ENCODE data around the gene CD79A. TPM values are rescaled to one million over a fixed set of nuclear protein-coding genes. Genes with fewer than 3 reads are reported as not detected.
A peak's percentile ranks its signal among the peaks of the same experiment; 100 is the strongest.

The CD79A gene
- total RNA-seq, 1 experiment from 2014 or later = not detected

DNA sequence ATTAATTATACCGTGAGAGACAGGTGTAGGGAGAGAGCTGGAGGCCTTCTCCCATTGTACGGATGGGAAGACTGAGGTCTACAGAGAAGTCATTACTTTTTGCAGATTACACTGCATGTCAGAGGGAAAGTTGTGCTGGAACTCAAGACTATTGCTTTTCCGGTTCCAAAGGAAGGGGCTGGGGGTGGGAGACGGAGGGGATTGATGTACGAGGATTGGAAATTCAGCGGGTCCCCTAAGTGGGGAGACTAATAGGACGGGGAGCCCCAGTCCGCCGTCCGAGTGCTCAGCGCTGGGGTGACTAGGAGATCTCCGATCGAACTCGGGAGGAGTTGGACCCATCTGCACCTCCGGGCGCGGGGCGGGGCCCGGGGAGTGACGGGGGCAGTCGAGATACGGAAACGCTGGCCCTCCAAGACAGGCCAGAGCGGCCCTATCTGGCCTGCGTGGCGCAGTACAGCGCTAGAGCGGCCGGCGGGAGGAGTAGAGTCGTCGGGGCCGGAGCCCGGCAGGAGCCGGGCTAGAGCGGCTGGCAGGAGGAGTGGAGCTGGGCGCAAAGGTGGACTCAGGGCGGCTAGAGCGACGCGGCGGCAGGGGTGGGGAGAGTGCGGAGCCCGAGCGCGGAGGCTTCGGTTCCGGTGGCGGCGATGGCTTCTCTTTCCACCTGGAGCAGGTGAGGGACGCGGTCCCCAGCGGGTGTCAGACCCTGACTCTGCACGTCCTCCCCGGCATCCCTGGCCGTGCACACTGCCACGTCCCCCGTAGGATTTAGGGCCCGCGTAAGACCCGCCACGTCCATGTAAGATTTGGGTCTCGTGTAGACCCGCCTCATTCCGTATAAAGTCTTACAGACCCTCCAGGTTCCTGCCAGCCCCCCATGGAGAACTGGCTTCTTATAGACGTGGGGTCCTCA is 7.0 kb downstream of the CD79A start:
- peak; percentile 90 for DNase-seq (ENCODE audit: low spot score)

DNA sequence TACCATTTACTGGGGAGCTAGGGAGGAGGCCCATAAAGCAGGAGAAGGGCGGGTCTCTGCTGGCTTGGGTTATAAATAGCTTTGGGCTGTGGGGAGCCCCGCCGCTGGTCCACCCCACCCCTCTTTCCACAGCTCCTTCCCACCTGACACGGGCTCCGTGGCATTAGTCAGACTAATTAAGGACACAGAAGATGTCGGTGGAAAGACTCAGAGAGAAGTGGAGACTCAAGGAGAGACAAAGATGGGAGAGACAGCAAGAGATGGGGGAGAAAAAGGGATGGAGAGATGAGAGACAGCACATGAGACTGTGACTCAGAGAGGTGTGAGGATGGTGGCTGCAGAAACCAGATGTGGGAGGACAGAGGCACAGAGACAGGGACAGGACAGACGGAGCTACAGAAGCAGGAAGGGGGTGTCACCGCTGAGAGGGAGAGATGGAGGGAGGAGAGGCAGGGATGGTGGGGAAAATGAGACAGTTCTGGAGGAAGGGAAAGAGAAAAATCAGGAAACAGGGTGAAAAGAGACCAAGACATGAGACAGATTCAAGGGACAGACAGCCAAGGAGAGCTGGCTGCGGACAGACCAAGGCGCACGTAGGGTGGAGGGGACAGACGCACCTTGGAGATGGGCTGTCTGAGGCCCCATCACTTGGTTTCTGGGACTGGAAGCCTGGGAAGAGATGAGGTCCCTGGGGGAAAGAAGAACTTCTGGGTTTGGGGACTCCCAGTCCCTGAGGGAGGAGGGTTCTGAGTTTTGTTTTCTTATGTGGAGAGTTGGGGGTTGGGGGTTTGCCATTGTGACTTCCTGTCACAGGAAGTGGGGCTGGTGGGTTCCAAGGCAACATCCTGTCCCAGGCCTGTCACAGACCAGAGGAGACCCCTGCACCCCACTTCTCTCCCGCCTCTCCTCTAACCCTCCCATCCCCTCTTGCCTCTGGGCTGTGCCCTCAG is 10.0 kb downstream of the CD79A start:
- peak; percentile 61 for DNase-seq (ENCODE audit: low spot score)

DNA sequence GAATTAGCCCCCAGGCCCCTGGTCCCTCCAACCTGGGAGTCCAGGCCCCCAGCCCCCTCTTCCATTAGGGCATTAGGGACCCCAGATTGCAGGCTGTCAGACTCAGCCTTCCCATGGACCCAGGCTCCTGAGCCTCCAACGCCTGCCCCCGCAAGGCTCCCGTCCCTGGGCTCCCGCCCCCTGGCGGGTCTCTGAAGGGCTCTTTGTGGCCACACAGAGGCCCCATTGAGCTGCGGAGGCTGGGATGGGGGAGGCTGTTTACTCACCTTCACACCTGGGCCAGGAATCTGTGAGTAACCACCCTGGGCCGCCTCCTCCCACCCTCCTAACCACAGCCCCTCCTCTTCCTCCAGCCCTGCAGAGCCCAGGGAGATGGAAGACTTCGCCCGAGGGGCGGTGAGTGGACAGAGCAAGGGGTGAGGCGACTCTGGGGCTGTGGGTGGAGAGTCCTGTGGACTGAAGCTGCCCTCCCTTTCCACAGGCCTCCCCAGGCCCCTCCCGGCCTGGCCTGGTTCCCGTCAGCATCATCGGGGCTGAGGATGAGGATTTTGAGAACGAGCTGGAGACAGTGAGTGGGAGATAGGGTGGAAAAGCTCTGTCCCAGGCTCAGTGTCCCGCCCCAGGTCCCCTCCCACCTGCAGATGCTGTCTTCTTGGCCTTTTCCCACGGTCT is 10.8 kb downstream of the CD79A start:
- DNase-seq (ENCODE audit: low spot score) = peak; percentile 95

DNA sequence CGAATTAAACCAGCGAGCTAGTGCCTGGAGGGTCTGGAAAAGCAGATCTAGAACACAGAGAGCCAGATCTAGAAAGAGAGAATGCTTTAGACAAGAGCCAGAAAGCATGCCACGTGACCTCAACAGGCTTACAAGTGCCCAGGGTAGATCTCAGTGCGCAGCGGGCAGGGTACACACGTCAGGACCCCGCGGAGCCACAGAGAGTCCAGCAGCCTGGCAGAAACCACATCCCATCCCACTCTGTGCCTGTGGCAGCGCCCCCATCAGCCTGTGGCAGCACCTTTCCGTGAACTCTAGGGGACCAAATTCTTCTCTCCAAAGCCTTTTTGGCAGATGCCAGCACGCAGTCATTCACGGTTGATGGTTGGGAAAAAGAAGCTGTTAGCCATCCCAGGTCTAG is 11.8 kb downstream of the CD79A start:
- DNase-seq (ENCODE audit: low spot score) = no peak

DNA sequence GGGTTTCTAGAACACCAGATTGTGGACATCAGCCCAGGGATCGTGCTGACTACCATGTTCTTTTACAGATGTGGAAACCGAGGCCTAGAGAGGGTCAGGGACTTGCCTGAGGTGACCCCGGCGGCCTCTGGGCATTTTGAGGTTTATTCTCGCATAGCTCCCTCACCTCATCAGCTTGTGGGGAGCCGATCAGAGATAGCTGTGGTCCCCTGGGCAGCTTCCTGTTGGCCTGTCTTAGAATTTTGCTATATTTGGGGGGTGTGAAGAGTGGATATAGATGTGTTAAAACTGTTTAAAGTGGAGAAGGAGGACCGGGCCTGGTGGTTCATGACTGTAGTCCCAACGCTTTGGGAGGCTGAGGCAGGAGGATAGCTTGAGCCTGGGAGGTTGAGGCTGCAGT is 12.8 kb downstream of the CD79A start:
- no peak for DNase-seq (ENCODE audit: low spot score)

DNA sequence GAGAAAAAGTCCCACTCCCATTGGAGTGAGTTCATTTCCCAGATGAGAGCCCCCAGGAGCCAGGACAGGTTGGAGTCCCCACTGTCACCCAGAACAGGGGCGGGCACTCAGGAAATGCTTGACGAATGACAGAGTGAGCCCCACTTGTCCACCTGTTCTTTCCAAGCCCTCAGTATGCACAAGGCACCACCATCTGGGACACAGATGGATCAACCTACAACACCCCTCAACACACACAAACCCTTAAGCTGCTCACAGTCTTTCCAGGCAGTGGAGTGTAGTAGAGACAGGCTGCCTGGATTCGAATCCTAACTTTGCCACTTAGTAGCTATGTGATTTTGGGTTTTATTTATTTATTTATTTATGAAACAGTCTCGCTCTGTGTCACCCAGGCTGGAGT is 13.9 kb downstream of the CD79A start:
- DNase-seq (ENCODE audit: low spot score) = no peak

DNA sequence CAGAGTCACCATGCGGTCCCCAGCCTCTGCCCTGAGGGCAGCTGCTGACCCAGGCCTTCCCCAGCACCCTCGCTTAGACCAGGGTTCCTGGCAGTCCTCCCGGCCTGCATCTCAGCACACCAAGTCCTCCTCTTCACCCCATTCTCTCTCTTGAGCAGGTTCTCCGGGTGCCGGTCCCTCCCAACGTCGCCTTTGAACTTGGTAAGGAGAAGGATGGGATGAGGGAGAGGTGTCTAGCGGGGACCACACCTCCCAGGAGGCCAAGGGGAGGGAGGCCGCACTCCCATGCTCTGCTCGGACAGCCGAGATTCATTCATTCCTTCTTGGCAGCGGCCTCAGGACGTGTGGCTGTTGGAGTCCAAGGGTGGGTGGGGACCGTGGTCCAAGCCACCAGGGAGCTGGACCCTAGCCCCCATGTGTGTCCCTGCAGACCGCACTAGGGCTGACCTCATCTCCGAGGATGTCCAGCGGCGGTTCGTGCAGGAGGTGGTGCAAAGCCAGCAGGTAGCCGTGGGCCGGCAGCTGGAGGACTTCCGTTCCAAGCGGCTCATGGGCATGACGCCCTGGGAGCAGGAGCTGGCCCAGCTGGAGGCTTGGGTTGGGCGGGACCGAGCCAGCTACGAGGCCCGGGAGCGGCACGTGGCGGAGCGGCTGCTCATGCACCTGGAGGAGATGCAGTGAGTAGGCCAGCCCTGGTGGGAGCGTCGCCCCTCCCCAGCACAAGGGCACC is 15.3 kb downstream of the CD79A start:
- DNase-seq (ENCODE audit: low spot score) = no peak

DNA sequence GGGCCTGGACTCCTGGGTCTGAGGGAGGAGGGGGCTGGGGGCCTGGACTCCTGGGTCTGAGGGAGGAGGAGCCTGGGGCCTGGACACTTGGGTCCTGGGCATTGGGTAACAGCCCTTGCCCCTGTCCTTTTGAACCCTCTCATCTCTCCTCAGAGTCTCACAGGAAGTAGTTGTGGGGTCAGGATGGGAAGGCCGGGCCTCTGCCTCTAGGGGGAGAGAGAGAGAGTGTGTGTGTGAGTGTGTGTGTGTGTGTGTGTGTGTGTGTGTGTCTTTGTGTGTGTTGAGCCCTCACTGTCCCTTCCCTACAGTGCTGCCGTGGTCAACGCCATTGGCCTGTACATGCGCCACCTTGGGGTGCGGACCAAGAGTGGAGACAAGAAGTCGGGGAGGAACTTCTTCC is 16.8 kb downstream of the CD79A start:
- DNase-seq (ENCODE audit: low spot score) = no peak

DNA sequence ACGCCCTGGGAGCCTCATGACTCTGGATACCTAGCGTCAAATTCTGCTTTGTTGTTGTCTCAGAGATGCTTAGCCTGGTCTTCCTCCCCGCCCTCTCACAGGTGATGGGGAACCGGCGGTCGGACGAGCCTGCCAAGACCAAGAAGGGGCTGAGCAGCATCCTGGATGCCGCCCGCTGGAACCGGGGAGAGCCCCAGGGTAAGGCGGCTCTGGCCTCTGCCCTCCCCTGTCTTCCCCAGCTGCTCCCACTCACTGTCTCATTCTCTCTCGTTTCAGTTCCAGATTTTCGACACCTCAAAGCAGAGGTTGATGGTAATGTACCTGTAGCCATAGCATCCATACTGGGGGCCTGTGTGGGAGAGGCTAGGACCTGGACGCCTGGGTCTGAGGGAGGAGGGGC is 17.3 kb downstream of the CD79A start:
- no peak for DNase-seq (ENCODE audit: low spot score)

DNA sequence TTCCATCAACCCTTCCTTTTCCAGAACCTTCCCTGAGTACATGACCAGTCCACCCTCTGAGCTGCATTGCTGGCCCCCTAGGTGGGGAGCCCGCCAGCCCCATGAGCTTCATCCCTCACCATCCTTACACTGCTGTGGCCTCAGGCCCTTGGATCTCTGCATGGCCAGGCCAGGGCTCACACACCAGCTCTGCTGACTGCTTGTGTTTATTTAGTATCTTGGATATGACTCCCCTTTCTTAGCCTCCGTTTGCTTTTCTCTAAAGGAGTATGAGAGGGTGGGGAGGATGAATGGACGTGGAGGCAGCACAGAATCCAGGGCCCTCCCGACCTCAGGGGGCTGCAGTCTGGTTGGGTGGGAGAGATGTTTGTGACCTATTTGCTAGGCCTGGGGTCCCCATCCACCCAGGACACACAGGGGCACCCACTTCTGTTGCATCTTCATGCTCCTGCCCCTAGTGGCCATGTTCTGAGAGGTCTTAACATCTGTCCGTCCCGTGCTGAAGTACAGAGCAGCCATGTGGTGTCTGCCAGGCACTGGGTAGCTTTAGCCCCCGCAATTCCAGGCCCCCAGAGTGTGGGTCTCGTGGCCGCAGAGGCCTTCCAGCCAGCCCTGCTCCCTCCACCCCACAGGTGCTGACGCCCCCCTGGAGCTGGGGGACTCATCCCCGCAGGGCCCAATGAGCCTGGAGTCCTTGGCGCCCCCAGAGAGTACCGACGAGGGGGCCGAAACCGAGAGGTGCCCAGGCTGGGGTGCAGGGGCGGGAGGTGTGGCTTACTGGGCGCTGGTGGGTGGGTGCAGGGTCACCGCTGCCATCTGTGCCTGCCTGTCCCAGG is 18.9 kb downstream of the CD79A start:
- DNase-seq (ENCODE audit: low spot score) = no peak

DNA sequence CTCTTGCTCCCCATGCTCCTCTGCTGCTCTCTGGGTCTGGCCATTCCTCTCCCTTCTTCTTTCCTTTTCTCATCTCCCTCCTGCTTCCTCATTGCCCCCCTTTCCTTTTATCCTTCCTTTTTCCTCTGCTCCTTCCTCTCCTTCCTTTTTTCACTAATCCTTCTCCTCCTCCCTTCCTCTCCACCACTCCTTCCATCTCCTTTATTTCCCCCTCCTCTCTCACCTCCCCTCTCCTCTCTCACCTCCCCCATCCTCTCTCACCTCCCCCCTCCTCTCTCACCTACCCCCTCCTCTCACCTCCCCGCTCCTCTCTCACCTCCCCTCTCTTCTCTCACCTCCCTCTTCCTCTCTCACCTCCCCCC is 19.5 kb downstream of the CD79A start:
- no peak for DNase-seq (ENCODE audit: low spot score)

DNA sequence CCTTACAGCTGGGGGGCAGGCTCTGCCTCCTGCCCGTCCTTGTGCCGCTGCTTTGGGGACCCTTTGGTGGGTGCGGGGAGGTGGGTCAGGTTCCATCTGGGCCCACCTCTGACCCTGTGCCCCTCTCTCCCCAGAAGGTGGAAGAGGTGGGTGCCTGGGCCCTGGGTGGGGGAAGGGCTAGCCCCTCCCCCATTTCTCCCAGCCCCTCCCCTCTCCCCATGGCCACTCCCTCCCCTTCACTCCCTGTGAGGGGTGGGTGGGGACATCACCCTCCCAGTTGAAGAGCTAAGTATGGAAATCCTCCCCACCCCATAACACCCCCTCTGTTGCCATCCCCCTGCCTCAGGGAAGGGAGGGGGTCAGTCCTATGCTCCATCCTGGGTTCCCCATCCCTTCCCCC is 20.1 kb downstream of the CD79A start:
- no peak for DNase-seq (ENCODE audit: low spot score)

DNA sequence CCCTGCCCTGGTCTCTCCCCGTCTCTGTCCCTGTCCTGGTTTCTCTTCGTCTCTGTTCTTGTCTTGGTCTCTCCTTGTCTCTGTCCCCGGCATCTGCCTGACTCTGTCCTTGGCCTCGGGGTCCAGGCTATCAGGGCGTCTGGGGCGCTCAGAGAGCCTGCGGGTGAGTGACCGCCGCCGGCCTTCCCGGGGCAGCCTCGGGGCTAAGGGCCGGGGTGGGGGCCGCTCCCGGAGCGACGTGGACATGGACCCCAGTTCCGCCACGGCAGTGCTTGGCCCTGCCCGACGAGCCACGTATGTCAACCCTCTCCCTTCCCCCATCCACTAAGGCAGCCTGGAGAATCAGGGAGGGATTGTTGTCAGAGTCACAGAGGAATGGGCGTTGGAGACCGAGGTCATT is 20.7 kb downstream of the CD79A start:
- no peak for DNase-seq (ENCODE audit: low spot score)

DNA sequence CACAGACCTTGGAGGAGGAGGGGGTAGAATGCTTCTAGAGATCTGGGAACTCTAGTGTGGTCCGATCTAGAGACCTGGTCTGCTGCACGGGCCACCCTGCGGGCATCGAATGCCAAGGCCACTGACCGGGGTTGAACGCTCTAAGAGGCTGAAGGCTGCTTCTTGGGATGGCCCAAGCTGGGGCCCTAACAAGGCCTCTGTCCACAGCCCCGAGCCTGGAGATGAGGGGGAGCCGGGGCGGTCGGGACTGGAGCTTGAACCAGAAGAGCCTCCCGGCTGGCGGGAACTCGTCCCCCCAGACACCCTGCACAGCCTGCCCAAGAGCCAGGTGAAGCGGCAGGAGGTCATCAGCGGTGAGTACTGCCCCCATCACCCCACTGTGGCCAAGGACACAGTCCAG is 21.2 kb downstream of the CD79A start:
- no peak for DNase-seq (ENCODE audit: low spot score)

DNA sequence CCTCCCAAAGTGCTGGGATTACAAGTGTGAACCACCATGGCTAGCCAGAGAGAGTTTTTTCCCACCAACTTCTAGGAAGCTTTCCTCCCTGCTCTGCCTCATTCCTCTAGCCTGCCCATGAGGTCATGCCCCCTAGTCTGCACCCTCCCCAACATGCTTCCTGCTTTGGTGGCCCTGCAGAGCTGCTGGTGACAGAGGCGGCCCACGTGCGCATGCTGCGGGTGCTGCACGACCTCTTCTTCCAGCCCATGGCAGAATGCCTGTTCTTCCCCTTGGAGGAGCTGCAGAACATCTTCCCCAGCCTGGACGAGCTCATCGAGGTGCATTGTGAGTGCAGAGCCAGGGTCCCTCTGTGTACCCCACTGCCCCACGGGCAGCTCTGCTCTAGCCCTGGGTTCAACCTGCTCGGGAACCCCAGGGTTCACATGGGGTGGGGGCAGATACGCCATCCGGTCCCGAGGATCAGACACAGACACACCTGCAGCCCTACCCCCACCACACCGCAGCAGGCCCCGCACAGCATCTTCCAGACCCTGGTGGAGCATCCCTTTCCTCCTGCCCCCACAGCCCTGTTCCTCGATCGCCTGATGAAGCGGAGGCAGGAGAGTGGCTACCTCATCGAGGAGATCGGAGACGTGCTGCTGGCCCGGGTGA is 24.8 kb downstream of the CD79A start:
- DNase-seq (ENCODE audit: low spot score) = no peak

DNA sequence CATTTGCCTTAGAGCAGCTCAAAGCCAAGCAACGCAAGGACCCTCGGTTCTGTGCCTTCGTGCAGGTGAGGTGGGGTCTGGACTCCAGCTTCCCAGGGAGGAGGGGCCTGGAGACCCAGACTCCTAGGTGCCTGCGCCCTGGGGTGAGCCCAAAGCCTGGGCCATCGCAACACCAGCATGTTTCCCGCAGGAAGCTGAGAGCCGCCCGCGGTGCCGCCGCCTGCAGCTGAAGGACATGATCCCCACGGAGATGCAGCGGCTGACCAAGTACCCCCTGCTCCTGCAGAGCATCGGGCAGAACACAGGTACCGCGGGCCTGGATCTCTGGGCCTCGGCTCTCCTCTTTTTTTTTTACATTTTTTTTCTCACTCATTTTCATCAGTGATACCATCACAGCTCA is 25.5 kb downstream of the CD79A start:
- DNase-seq (ENCODE audit: low spot score) = no peak

DNA sequence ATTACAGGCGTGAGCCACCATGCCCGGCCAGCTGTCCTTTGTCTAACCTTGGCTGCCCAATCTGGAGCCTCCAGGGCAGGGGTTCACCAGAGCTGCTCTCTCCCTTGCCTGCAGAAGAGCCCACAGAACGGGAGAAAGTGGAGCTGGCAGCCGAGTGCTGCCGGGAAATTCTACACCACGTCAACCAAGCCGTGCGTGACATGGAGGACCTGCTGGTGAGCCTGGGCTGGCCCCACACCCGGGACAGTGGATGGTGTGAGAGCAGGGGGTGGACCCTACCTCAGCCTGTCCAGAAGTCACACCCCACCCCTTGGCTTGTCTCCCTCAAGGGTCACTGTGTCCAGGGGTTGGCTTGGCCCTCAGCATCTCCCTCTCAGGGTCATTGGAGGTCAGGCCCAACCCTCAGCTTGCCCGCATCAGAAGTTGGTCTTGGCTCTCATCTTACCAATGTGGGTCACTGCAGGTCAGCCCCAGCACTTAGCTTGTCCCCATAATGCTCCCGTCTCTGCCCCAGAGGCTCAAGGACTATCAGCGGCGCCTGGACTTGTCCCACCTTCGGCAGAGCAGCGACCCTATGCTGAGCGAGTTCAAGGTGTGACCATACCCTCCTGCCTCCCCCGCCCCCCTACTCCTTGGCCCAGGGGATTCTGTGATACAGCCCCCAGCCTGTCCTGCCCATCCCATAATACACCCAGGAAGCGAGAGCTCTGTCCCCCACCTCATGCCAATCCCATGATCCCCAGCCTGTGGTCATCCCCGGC is 26.3 kb downstream of the CD79A start:
- DNase-seq (ENCODE audit: low spot score) = no peak

DNA sequence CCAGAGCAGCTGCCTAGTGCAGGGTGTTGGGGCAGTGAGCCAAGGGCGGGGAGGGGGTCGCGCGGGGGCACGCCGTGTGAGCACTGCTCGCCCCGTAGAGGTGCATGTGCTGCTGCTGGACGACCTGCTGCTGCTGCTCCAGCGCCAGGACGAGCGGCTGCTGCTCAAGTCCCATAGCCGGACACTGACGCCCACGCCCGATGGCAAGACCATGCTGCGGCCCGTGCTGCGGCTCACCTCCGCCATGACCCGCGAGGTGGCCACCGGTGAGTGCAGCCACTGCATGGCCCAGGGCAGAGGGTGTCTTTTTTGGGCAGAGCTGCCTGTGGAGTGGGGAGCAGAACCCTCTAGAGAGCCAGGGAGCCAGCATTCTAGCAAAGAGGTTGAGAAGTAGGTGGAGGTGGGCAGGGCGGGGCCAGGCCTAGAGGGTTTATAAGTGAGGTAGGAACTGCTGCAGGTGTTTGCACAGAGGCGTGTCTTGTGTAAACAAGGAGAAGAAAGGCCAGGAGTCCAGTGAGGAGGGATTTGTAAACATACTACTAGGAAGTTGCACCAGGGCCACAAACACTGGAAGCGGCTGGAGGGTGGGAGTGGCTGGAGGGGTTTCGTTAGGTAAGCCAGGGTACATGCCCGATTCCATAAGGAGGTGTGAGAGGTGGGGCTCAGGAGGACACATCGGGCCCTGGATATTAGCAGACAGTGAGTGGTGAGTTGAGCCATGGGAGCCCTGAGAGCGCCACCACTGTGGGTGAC is 27.2 kb downstream of the CD79A start:
- DNase-seq (ENCODE audit: low spot score) = no peak

Measured in A172 (cell line).